Small intestine (tissue), 7 donors: Measurements from ENCODE around the gene NOX3. TPM values are rescaled to one million over a fixed set of nuclear protein-coding genes. Genes with fewer than 3 reads are reported as not detected.

Experiments used
- DNase-seq, 2 donors: peaks; one replicate each; pipeline versions ENCODE4 v3.0.0 to v3.0.0-alpha.2; 2013
- FAIRE-seq: peaks from 2 replicates; lab custom pipeline; 2012; peaks lifted over from hg19 to GRCh38; lab: Jason Lieb, UNC
- H3K27ac ChIP-seq, 3 donors: one replicate each; pipeline ENCODE4 v1.5.1; 2013; ENCODE audit warnings: low read length in 2 of 3, mild to moderate bottlenecking in 2 of 3, control low read depth in 1 of 3, inconsistent platforms in 1 of 3, low read depth in 1 of 3, moderate library complexity in 1 of 3
- H3K27me3 ChIP-seq, 3 donors: one replicate each; pipeline ENCODE4 v1.6.1; 2013; ENCODE audit warnings: low read length in 3 of 3, inconsistent platforms in 1 of 3; ENCODE audit not compliant: control insufficient read depth in 3 of 3, insufficient read depth in 3 of 3
- H3K36me3 ChIP-seq, 3 donors: one replicate each; pipeline ENCODE4 v1.6.1; 2013; ENCODE audit warnings: low read length in 3 of 3, inconsistent platforms in 1 of 3, low read depth in 1 of 3, mild to moderate bottlenecking in 1 of 3, moderate library complexity in 1 of 3; ENCODE audit not compliant: control insufficient read depth in 3 of 3, insufficient read depth in 2 of 3
- H3K4me1 ChIP-seq, 3 donors: one replicate each; pipeline ENCODE4 v1.6.1; 2013; ENCODE audit warnings: low read length in 2 of 3, inconsistent platforms in 1 of 3, low read depth in 1 of 3, mild to moderate bottlenecking in 1 of 3, moderate library complexity in 1 of 3; ENCODE audit not compliant: control insufficient read depth in 3 of 3, insufficient read depth in 2 of 3
- H3K4me3 ChIP-seq, 3 donors: one replicate each; pipeline ENCODE4 v1.5.1; 2013; ENCODE audit warnings: low read length in 3 of 3, control low read depth in 1 of 3, inconsistent platforms in 1 of 3, low read depth in 1 of 3, mild to moderate bottlenecking in 1 of 3, moderate library complexity in 1 of 3
- H3K9me3 ChIP-seq, 2 donors: one replicate each; pipeline ENCODE4 v1.6.1; 2013; ENCODE audit warnings: low read depth in 1 of 2, low read length in 1 of 2; ENCODE audit not compliant: control insufficient read depth in 2 of 2, insufficient read depth in 1 of 2
- WGBS, 3 donors: extraction: QIAGEN DNeasy Blood & Tissue Kit; methylation state at CpG; one replicate each; pipeline ENCODE4 v1.1.7; 2013; 5-methylcytosine and 5-hydroxymethylcytosine counted together
- polyA plus RNA-seq, 4 donors: library from polyadenylated mRNA; stranded (reverse) in 3 of 4; unstranded in 1 of 4; fragments of 200-250 nt in 3 of 4; fragments of 120-200 nt in 1 of 4; gene quantifications; one replicate each; pipeline versions ENCODE4 v1.2.1 to v1.2.3, GENCODE V29; 2013
- donor health status: healthy with polysubstance abuse.
- donor health status: control.
- donor health status: control.
- donor health status: Bipolar disorder and iron deficiency.
- donor health status: healthy.

Gene NOX3
- polyA plus RNA-seq, 4 donors: not detected

GRCh38 chr6:155418017-155418761 lies 37.5 kb downstream of the NOX3 start:
- Histone ChIP-seq H3K9me3 (no peaks in the 10 kb centered on the region), H3K4me3 (no peak overlapping the region), H3K4me1 (no peaks in the 10 kb centered on the region), H3K36me3 (no peaks in the 10 kb centered on the region), H3K27me3 (no peaks in the 10 kb centered on the region), H3K27ac (peak overlapping the region in 1 of 3 donors; percentile 55)
- DNase-seq: no peak
- FAIRE-seq: no peak
- WGBS, 3 donors: 33 to 74% (median 41%) methylated on average over 9 of the region's 9 CpGs

GRCh38 chr6:155417454-155417853 lies 38.2 kb downstream of the NOX3 start:
- Histone ChIP-seq H3K4me1 (no peaks in the 10 kb centered on the region), H3K27ac (no peak overlapping the region), H3K9me3 (no peaks in the 10 kb centered on the region), H3K4me3 (no peak overlapping the region), H3K27me3 (no peaks in the 10 kb centered on the region), H3K36me3 (no peaks in the 10 kb centered on the region)
- 43 to 56% (median 48%) methylated on average over 3 of the region's 3 CpGs for WGBS, 3 donors
- no peak for FAIRE-seq
- peak in 1 of 2 donors; percentile 16 for DNase-seq

GRCh38 chr6:155415953-155416352 lies 39.7 kb downstream of the NOX3 start:
- DNase-seq (no peak), FAIRE-seq (no peak)
- H3K27me3 ChIP-seq: no peaks in the 10 kb centered on the region
- whole genome bisulfite sequencing, 3 donors: 89 to 92% (median 92%) methylated on average over 4 of the region's 4 CpGs
- no peaks in the 10 kb centered on the region for H3K36me3 ChIP-seq
- no peak overlapping the region for H3K4me3 ChIP-seq
- H3K4me1 ChIP-seq: no peaks in the 10 kb centered on the region
- no peak overlapping the region for H3K27ac ChIP-seq
- no peaks in the 10 kb centered on the region for H3K9me3 ChIP-seq

GRCh38 chr6:155414049-155414448 lies 41.6 kb downstream of the NOX3 start:
- H3K9me3 ChIP-seq: no peaks in the 10 kb centered on the region
- 56 to 73% (median 62%) methylated on average over 3 of the region's 3 CpGs for WGBS, 3 donors
- FAIRE-seq: no peak

GRCh38 chr6:155412335-155412734 lies 43.3 kb downstream of the NOX3 start:
- Histone ChIP-seq H3K4me1 (no peaks in the 10 kb centered on the region), H3K9me3 (no peaks in the 10 kb centered on the region), H3K27me3 (no peaks in the 10 kb centered on the region), H3K36me3 (no peaks in the 10 kb centered on the region), H3K4me3 (no peak overlapping the region), H3K27ac (no peak overlapping the region)
- no peak for FAIRE-seq
- no peak for DNase-seq
- 93 to 96% (median 96%) methylated on average over 1 of the region's 1 CpG for WGBS, 3 donors

More at GRCh38 chr6:155414049-155414448, 41.6 kb downstream of the NOX3 start:
- H3K27ac ChIP-seq: no peak overlapping the region
- DNase-seq: no peak
- no peak overlapping the region for H3K4me3 ChIP-seq
- H3K36me3 ChIP-seq: no peaks in the 10 kb centered on the region
- no peaks in the 10 kb centered on the region for H3K27me3 ChIP-seq
- H3K4me1 ChIP-seq: no peaks in the 10 kb centered on the region

GRCh38 chr6:155411154-155412052 lies 44.2 kb downstream of the NOX3 start:
- no peaks in the 10 kb centered on the region for H3K4me1 ChIP-seq
- no peaks in the 10 kb centered on the region for H3K9me3 ChIP-seq
- H3K27ac ChIP-seq: no peak overlapping the region
- no peak overlapping the region for H3K4me3 ChIP-seq
- WGBS, 3 donors: 72 to 75% (median 75%) methylated on average over 10 of the region's 10 CpGs
- FAIRE-seq (no peak), DNase-seq (no peak)
- no peaks in the 10 kb centered on the region for H3K27me3 ChIP-seq
- H3K36me3 ChIP-seq: no peaks in the 10 kb centered on the region

GRCh38 chr6:155409391-155409790 lies 46.2 kb downstream of the NOX3 start:
- 80 to 94% (median 91%) methylated on average over 4 of the region's 4 CpGs for WGBS, 3 donors
- Histone ChIP-seq H3K9me3 (no peaks in the 10 kb centered on the region), H3K27me3 (no peaks in the 10 kb centered on the region), H3K4me1 (no peaks in the 10 kb centered on the region), H3K27ac (no peak overlapping the region), H3K4me3 (no peak overlapping the region), H3K36me3 (no peaks in the 10 kb centered on the region)
- FAIRE-seq (no peak), DNase-seq (no peak)

GRCh38 chr6:155408981-155409380 lies 46.7 kb downstream of the NOX3 start:
- no peaks in the 10 kb centered on the region for H3K27me3 ChIP-seq
- no peaks in the 10 kb centered on the region for H3K4me1 ChIP-seq
- DNase-seq: no peak
- no peaks in the 10 kb centered on the region for H3K9me3 ChIP-seq
- H3K27ac ChIP-seq: no peak overlapping the region
- WGBS, 3 donors: 91 to 95% (median 92%) methylated on average over 9 of the region's 9 CpGs
- no peaks in the 10 kb centered on the region for H3K36me3 ChIP-seq
- H3K4me3 ChIP-seq: no peak overlapping the region
- no peak for FAIRE-seq
